ENCODE data around the gene GPR152.
A peak's percentile ranks its signal among the peaks of the same experiment; 100 is the strongest.
"Not testable (repeated sequence)": the region's sequence is repeated elsewhere in the genome, so short reads cannot be mapped to it uniquely, and the experiment has no call there.

Gene GPR152

GRCh38 chr11:67439321-67440228 is 13.0 kb downstream of the GPR152 start:
- peak; percentile 61 for DNase-seq (ENCODE audit: low spot score)

- no peak for DNase-seq (ENCODE audit: low spot score)
These were observed 14.2 kb downstream of the GPR152 start for GRCh38 chr11:67438158-67438902.

GRCh38 chr11:67437809-67438157 is 14.7 kb downstream of the GPR152 start:
- no peak for DNase-seq (ENCODE audit: low spot score)

GRCh38 chr11:67437082-67437808 is 15.3 kb downstream of the GPR152 start, which contains the start of gene PTPRCAP:
TSS of gene PTPRCAP (minus strand) at chr11:67437682. CDS start at chr11:67437619, 63 bp downstream.
- DNase-seq (ENCODE audit: low spot score): no peak

GRCh38 chr11:67436459-67437081 is 16.0 kb downstream of the GPR152 start:
- DNase-seq (ENCODE audit: low spot score): no peak

- DNase-seq (ENCODE audit: low spot score): no peak
These were observed 16.6 kb downstream of the GPR152 start for GRCh38 chr11:67435727-67436458.

- no peak for DNase-seq (ENCODE audit: low spot score)
These were observed 17.4 kb downstream of the GPR152 start for GRCh38 chr11:67435031-67435726.

GRCh38 chr11:67434395-67434881 is 18.1 kb downstream of the GPR152 start:
- no peak for DNase-seq (ENCODE audit: low spot score)

GRCh38 chr11:67433536-67434394 is 18.8 kb downstream of the GPR152 start:
- DNase-seq (ENCODE audit: low spot score): no peak

- DNase-seq (ENCODE audit: low spot score): no peak
These were observed 19.7 kb downstream of the GPR152 start for GRCh38 chr11:67432655-67433349.

GRCh38 chr11:67431346-67432249 is 20.9 kb downstream of the GPR152 start:
- no peak for DNase-seq (ENCODE audit: low spot score)

GRCh38 chr11:67429722-67430121 is 22.8 kb downstream of the GPR152 start:
- DNase-seq (ENCODE audit: low spot score): no peak

GRCh38 chr11:67429038-67429668 is 23.4 kb downstream of the GPR152 start:
- no peak for DNase-seq (ENCODE audit: low spot score)

GRCh38 chr11:67428052-67429001 is 24.2 kb downstream of the GPR152 start, which contains the start of gene RPS6KB2:
TSS of gene RPS6KB2 (plus strand) at chr11:67428494. CDS start at chr11:67428546, 52 bp downstream.
- DNase-seq (ENCODE audit: low spot score): peak; percentile 99

- not testable (repeated sequence) for DNase-seq (ENCODE audit: low spot score)
These were observed 25.1 kb downstream of the GPR152 start for GRCh38 chr11:67427364-67427859.

Measured in AG20443 (cell line).